ENCODE results near the gene LHX5.

Gene LHX5

GRCh38 chr12:113477171-113477841 lies 5.6 kb upstream of the LHX5 start:
- DNase-seq: no peak

GRCh38 chr12:113476176-113476986 lies 4.7 kb upstream of the LHX5 start:
- DNase-seq: no peak

- DNase-seq: no peak
These were observed 3.9 kb upstream of the LHX5 start for GRCh38 chr12:113475451-113476175.

- DNase-seq: no peak
These were observed 3.2 kb upstream of the LHX5 start for GRCh38 chr12:113474635-113475436.

GRCh38 chr12:113473942-113474341 lies 2.3 kb upstream of the LHX5 start:
- DNase-seq: no peak

GRCh38 chr12:113473400-113473799 lies 1.7 kb upstream of the LHX5 start:
- DNase-seq: no peak

GRCh38 chr12:113472191-113473121 lies 785 bp upstream of the LHX5 start:
- DNase-seq: no peak

GRCh38 chr12:113470871-113471618 lies 626 bp downstream of the LHX5 start:
- DNase-seq: no peak

GRCh38 chr12:113469949-113470743 lies 1.5 kb downstream of the LHX5 start:
- no peak for DNase-seq

GRCh38 chr12:113469224-113469948 lies 2.3 kb downstream of the LHX5 start:
- DNase-seq: no peak

GRCh38 chr12:113468365-113469223 lies 3.1 kb downstream of the LHX5 start:
- DNase-seq: no peak

- DNase-seq: no peak
These were observed 3.9 kb downstream of the LHX5 start for GRCh38 chr12:113467502-113468364.

- DNase-seq: no peak
These were observed 4.5 kb downstream of the LHX5 start for GRCh38 chr12:113467142-113467501.

- DNase-seq: no peak
These were observed 5.1 kb downstream of the LHX5 start for GRCh38 chr12:113466454-113467141.

- no peak for DNase-seq
These were observed 5.7 kb downstream of the LHX5 start for GRCh38 chr12:113465808-113466453.
